Testis (tissue), 3 donors: ENCODE measurements around the gene ITGA11. TPM values are rescaled to one million over a fixed set of nuclear protein-coding genes. Genes with fewer than 3 reads are reported as not detected.
A peak's percentile ranks its signal among the peaks of the same experiment; 100 is the strongest.

Experiments
- DNase-seq: peaks from one replicate; pipeline ENCODE4 v3.0.0-alpha.2; 2019
- H3K27ac ChIP-seq, 2 donors: fragments of 200-600 bp; sonication (generic); one replicate each; pipeline ENCODE4 v1.5.1; 2019
- H3K27me3 ChIP-seq: fragments of 200-600 bp; sonication (generic); one replicate; pipeline ENCODE4 v1.5.1; 2019
- H3K36me3 ChIP-seq: fragments of 200-600 bp; sonication (generic); one replicate; pipeline ENCODE4 v1.5.1; 2017; ENCODE audit warnings: low read depth; ENCODE audit errors: missing control alignments
- H3K4me1 ChIP-seq: fragments of 200-600 bp; sonication (generic); one replicate; pipeline ENCODE4 v1.5.1; 2019
- H3K4me3 ChIP-seq, 2 donors: fragments of 200-600 bp; sonication (generic); one replicate each; pipeline ENCODE4 v1.5.1; 2017 to 2019
- H3K9me3 ChIP-seq: fragments of 200-600 bp; sonication (generic); one replicate; pipeline ENCODE4 v1.5.1; 2017
- POLR2A ChIP-seq: fragments of 450-650 bp; IDR thresholded peaks from one replicate; pipeline ENCODE4 v1.6.1; 2017; ENCODE audit warnings: antibody characterized with exemption, mild to moderate bottlenecking, moderate library complexity
- WGBS, 2 donors: methylation state at CpG; one replicate each; pipeline ENCODE4 v1.1.5; 2018; 5-methylcytosine and 5-hydroxymethylcytosine counted together
- intact Hi-C: fragments of 100-400 bp; cut with DNase I; formaldehyde crosslinking; loops from one replicate; pipeline ENCODE4 v1.15.1; 2023; ENCODE audit warnings: low total_unique reads
- polyA plus RNA-seq: library from polyadenylated mRNA; stranded (reverse); fragments of 350-450 nt; fragmentation: Illumina TruSeq; extraction: RNeasy Lipid Tissue Mini Kit (QIAGEN cat#74804); gene quantifications from one replicate; pipeline ENCODE4 v1.2.3, GENCODE V29; 2014; ENCODE audit warnings: low read depth, low replicate concordance; ENCODE audit not compliant: insufficient read depth
- total RNA-seq, 2 donors: library from RNA; depleted of rRNA; stranded (reverse); fragments of >200 nt; gene quantifications; one replicate each; pipeline ENCODE4 v1.2.3, GENCODE V29; 2016
- TF ChIP-seq, protein P1 (sequence below), 3 experiments: fragments of 450-650 bp in 2 of 3; fragments of 200-600 bp in 1 of 3; sonication (generic) in 1 of 3; IDR thresholded peaks; one replicate each; pipeline ENCODE4 v1.5.1; 2016 to 2019; ENCODE audit warnings: antibody characterized with exemption in 3 of 3, mild to moderate bottlenecking in 2 of 3, moderate library complexity in 1 of 3

ITGA11 gene
- total and polyA plus RNA-seq, 3 donors from 2014 or later: 4.3 to 6.6 (median 5.6) TPM

DNA sequence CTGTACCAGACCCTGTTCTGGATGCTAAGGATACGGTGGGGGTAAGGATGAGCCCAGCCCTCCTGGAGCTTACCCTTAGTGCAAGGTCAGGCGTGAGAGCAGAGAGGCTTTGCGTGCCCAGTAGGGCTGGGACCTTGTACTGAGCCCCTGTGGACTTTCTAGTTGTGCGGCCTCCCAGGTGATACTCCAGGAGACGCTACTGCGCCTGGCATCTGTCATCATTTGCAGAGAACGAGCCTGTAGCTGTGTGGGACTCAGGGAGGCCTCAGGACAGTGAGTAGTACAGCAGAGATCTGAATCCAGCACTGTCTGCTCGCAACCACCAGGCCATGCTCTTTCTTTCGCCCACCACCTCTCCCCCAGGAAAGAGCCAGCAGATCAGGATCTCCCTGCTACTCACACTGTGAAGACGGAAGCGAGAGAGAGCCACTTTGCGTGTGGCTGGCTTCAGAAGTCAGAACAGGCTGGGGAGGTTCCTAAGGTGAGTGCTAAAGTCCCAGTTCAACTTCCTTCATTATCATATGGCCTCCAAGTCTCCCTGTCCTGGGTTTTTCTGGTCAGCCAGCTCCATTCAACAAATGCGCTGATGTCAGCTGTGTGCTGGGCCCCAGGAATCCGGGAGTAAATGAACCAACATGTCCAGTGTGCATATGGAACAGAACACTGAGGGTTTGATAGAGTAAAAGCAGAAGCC is 38.2 kb upstream of the ITGA11 start:
- H3K36me3 ChIP-seq: no peaks in the 10 kb centered on the region
- no peak overlapping the region for H3K27ac ChIP-seq
- H3K4me3 ChIP-seq: no peak overlapping the region
- 79 to 96% methylated on average over 13 to 14 of the region's 14 CpGs for WGBS, 2 donors
- no peak for DNase-seq
- H3K4me1 ChIP-seq: no peaks in the 10 kb centered on the region
- H3K9me3 ChIP-seq: no peaks in the 10 kb centered on the region
- TF ChIP-seq, protein P1, sequence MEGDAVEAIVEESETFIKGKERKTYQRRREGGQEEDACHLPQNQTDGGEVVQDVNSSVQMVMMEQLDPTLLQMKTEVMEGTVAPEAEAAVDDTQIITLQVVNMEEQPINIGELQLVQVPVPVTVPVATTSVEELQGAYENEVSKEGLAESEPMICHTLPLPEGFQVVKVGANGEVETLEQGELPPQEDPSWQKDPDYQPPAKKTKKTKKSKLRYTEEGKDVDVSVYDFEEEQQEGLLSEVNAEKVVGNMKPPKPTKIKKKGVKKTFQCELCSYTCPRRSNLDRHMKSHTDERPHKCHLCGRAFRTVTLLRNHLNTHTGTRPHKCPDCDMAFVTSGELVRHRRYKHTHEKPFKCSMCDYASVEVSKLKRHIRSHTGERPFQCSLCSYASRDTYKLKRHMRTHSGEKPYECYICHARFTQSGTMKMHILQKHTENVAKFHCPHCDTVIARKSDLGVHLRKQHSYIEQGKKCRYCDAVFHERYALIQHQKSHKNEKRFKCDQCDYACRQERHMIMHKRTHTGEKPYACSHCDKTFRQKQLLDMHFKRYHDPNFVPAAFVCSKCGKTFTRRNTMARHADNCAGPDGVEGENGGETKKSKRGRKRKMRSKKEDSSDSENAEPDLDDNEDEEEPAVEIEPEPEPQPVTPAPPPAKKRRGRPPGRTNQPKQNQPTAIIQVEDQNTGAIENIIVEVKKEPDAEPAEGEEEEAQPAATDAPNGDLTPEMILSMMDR (IDR thresholded peaks at IDR 0.05): no peak
- TF ChIP-seq POLR2A: no peak
- intact Hi-C loops: no loop called here
- H3K27me3 ChIP-seq: no peaks in the 10 kb centered on the region

DNA sequence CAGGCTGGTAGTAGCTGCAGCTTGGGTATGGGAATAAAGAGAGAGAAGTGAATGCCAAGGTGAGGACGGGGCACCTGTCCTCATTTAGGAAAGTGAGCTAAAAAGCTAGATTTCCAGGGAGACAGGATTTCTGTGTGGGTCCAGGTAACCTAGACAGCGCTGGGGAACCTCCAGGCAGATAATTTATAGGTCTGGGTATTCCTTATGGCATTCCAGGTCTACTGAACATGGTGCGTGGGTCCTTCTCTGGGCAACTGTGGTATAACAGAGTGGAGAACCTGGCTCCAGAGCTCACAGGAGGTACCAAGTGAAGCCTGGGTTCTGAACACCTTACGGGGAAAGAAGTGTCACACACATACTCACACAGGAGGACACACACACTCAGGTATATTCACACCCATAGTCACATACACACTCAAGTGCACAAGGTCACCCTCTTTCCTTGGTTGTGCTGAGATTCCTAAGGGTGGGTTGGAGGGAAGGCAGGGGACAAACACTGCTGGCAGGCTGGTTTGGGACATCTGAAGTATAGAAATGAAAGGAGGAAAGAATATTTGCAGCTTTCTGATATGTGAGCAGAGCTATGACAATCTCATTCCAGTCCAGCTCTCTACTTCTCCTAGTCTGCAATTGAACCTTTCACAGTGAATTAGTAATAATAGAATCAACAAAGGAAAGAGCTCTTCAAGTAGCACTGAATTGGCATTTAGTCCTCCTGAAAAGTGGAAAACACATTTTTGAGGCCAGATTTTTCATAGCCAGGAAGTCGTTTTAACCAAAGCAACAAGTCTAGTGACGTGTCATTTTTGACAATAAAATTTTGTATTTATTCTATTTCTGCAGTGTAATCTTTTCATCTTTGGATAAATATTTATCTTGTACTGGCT is 37.4 kb upstream of the ITGA11 start:
- intact Hi-C loops: no loop called here

DNA sequence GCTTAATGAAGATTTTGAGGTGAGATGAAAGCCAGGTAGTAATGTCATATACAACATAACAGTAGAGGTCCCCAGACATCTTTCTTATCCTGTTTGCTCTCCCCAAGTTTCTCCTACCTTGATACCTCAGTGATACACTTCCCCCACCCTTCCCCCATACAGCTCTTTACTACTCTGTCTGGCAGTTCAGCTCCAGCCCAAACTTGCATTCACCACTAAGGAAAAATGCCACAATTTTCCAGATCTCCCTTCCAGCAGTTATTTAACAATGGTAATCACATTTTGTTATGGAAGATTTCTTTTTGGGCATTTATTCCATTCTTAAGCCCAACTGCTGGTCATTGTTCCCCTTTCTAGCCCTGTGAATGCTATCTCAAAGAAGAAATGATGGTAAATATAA is 34.9 kb upstream of the ITGA11 start:
- H3K27ac ChIP-seq: peak overlapping the region in 1 of 2 donors; percentile 26
- intact Hi-C loops: no loop called here
- no peak overlapping the region for H3K4me3 ChIP-seq
- H3K9me3 ChIP-seq: no peaks in the 10 kb centered on the region
- H3K4me1 ChIP-seq: no peaks in the 10 kb centered on the region
- DNase-seq: no peak
- H3K27me3 ChIP-seq: no peaks in the 10 kb centered on the region
- TF ChIP-seq, protein P1 (IDR thresholded peaks at IDR 0.05): no peak
- no peaks in the 10 kb centered on the region for H3K36me3 ChIP-seq

More for the DNA sequence above, 37.4 kb upstream of the ITGA11 start:
- H3K27me3 ChIP-seq: no peaks in the 10 kb centered on the region
- no peaks in the 10 kb centered on the region for H3K9me3 ChIP-seq
- no peak for DNase-seq
- no peaks in the 10 kb centered on the region for H3K36me3 ChIP-seq
- 81 to 83% methylated on average over 6 of the region's 6 CpGs for WGBS, 2 donors
- no peak overlapping the region for H3K4me3 ChIP-seq
- H3K27ac ChIP-seq: no peak overlapping the region
- no peaks in the 10 kb centered on the region for H3K4me1 ChIP-seq
- no peak for TF ChIP-seq POLR2A
- TF ChIP-seq, protein P1 (IDR thresholded peaks at IDR 0.05): no peak

DNA sequence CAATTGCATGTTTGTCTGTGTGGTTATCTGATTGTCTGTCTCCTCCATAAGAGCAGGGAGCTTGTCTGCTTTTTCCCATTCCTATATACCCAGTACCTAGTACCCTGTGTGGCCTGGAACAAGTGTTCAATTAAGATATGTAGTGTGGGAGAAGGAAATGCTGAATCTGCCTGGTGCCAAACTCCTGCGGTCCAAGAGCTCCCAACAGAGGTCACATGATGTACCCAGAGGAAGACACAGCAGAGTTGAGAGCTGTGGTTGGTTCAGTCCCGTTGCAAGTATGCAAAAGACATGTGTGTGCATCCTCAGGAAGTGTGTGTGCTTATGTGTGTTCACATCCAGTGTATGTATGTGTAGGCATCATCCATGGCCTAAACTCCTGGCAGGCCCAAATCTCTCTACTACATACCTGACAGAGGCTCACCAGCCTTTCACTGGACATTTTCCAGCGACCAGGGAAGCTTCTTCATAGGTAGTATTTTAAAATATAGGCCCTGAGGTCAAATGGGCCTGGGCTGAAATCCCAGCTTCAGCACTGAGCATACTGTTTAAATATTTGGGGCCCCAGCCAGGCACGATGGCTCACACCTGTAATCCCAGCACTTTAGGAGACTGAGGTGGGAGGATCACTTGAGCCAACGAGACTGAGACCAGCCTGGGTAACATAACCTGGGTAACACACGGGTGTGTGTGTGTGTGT is 34.0 kb upstream of the ITGA11 start:
- intact Hi-C loops: no loop called here
- Histone ChIP-seq H3K36me3 (no peaks in the 10 kb centered on the region), H3K27me3 (no peaks in the 10 kb centered on the region), H3K27ac (no peak overlapping the region), H3K4me3 (no peak overlapping the region), H3K9me3 (no peaks in the 10 kb centered on the region), H3K4me1 (no peaks in the 10 kb centered on the region)
- TF ChIP-seq POLR2A: no peak
- TF ChIP-seq, protein P1 (IDR thresholded peaks at IDR 0.05): no peak
- no peak for DNase-seq
- 69 to 72% methylated on average over 6 of the region's 6 CpGs for WGBS, 2 donors
